Activated naive CD8-positive, alpha-beta T cell (primary cell): ENCODE measurements around the gene SPECC1L.

Source experiments
- H3K27ac Mint-ChIP-seq: one replicate; pipeline ENCODE4 v1.8.0; 2021; ENCODE audit warnings: mixed read lengths
- H3K27me3 Mint-ChIP-seq: one replicate; pipeline ENCODE4 v1.8.0; 2021; ENCODE audit warnings: mixed read lengths
- H3K36me3 Mint-ChIP-seq: one replicate; pipeline ENCODE4 v1.8.0; 2021; ENCODE audit warnings: mixed read lengths
- H3K4me1 Mint-ChIP-seq: one replicate; pipeline ENCODE4 v1.8.0; 2021; ENCODE audit warnings: low read depth, mixed read lengths
- H3K4me3 Mint-ChIP-seq: one replicate; pipeline ENCODE4 v1.8.0; 2021; ENCODE audit warnings: mild to moderate bottlenecking, mixed read lengths
- H3K9me3 Mint-ChIP-seq: one replicate; pipeline ENCODE4 v1.8.0; 2021; ENCODE audit warnings: low read depth, mixed read lengths

Gene SPECC1L

DNA sequence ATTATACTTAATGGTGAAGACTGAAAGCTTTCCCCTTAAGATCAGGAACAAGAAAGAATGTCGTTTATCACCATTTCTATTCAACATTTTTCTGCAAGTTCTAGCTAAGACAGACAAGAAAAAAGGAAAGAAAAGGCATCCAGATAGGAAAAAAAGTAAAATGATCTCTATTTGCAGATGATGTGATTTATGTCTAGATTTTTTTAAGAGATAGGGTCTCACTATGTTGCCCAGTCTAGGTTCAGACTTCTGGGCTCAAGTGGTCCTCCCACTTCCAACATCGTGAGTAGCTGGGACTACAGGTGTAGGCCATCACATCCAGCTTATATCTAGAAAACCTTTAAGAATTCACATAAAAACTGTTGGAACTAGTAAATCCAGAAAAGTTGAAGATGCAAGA lies 105.4 kb downstream of the SPECC1L start:
- Mint-ChIP-seq H3K4me3 (no peak overlapping the region), H3K27me3 (no peaks in the 10 kb centered on the region), H3K9me3 (no peaks in the 10 kb centered on the region), H3K36me3 (peaks cover 30% of the 10 kb centered on the region), H3K4me1 (peaks cover 25% of the 10 kb centered on the region), H3K27ac (no peak overlapping the region)

GRCh38 chr22:24376586-24376985 lies 106.0 kb downstream of the SPECC1L start:
- peaks cover 27% of the 10 kb centered on the region for H3K36me3 Mint-ChIP-seq

GRCh38 chr22:24379536-24379935 lies 108.9 kb downstream of the SPECC1L start:
- Mint-ChIP-seq H3K27me3 (no peaks in the 10 kb centered on the region), H3K4me1 (peaks cover 27% of the 10 kb centered on the region), H3K36me3 (peaks cover 21% of the 10 kb centered on the region), H3K9me3 (no peaks in the 10 kb centered on the region), H3K4me3 (no peak overlapping the region), H3K27ac (no peak overlapping the region)

More at GRCh38 chr22:24376586-24376985, 106.0 kb downstream of the SPECC1L start:
- H3K27ac Mint-ChIP-seq: no peak overlapping the region
- no peaks in the 10 kb centered on the region for H3K9me3 Mint-ChIP-seq
- H3K4me3 Mint-ChIP-seq: no peak overlapping the region
- no peaks in the 10 kb centered on the region for H3K27me3 Mint-ChIP-seq
- H3K4me1 Mint-ChIP-seq: peaks cover 25% of the 10 kb centered on the region

- no peak overlapping the region for H3K4me3 Mint-ChIP-seq
- peaks cover 27% of the 10 kb centered on the region for H3K4me1 Mint-ChIP-seq
- no peaks in the 10 kb centered on the region for H3K9me3 Mint-ChIP-seq
- peak overlapping the region; percentile 16 for H3K27ac Mint-ChIP-seq
- H3K36me3 Mint-ChIP-seq: peaks cover 15% of the 10 kb centered on the region
- H3K27me3 Mint-ChIP-seq: no peaks in the 10 kb centered on the region
These were observed 109.7 kb downstream of the SPECC1L start for GRCh38 chr22:24380220-24380904.

DNA sequence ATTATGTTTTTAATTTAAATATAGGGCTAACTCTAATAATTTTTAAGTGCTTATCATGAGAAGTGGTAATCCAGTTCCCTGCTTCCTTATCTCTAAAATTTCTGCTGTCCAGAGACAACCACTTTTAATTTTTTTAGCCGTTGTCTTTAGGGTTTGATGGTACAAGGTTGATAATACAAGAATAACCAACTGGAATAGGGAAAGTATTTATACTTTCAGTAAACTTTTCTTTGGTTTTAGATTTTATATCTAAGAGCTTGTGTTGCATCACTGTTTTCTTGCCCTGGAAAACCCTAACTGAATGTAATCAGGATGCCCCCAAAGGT lies 110.2 kb downstream of the SPECC1L start:
- peaks cover 27% of the 10 kb centered on the region for H3K4me1 Mint-ChIP-seq
- H3K4me3 Mint-ChIP-seq: no peak overlapping the region
- H3K9me3 Mint-ChIP-seq: no peaks in the 10 kb centered on the region
- no peak overlapping the region for H3K27ac Mint-ChIP-seq
- no peaks in the 10 kb centered on the region for H3K27me3 Mint-ChIP-seq
- peaks cover 15% of the 10 kb centered on the region for H3K36me3 Mint-ChIP-seq

- Mint-ChIP-seq H3K27me3 (no peaks in the 10 kb centered on the region), H3K4me3 (no peak overlapping the region), H3K36me3 (peaks cover 7% of the 10 kb centered on the region), H3K4me1 (peaks cover 23% of the 10 kb centered on the region), H3K9me3 (no peaks in the 10 kb centered on the region), H3K27ac (no peak overlapping the region)
These were observed 112.4 kb downstream of the SPECC1L start for GRCh38 chr22:24383061-24383460.

DNA sequence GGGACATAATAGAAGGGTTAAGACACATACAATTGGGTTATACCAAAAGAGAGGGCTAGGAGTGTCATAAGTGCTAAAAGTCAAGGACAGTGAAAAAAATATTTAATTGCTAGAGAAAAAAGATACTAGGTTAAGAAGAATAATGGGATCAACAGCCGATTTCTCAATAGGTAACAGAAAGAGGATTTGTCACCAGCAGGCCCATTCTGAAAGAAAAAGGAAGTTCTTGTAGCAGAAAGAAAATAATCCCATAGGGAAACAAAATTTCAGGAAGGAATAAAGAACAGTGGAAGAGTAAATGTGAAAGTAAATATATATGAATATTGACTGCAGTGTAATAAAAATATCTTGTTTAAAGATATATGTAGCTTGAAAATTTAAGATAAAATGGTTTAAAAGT lies 113.5 kb downstream of the SPECC1L start:
- peak overlapping the region; percentile 50 for H3K27ac Mint-ChIP-seq
- H3K27me3 Mint-ChIP-seq: no peaks in the 10 kb centered on the region
- peaks cover 14% of the 10 kb centered on the region for H3K4me1 Mint-ChIP-seq
- H3K4me3 Mint-ChIP-seq: no peak overlapping the region
- no peaks in the 10 kb centered on the region for H3K9me3 Mint-ChIP-seq
- peaks cover 7% of the 10 kb centered on the region for H3K36me3 Mint-ChIP-seq

DNA sequence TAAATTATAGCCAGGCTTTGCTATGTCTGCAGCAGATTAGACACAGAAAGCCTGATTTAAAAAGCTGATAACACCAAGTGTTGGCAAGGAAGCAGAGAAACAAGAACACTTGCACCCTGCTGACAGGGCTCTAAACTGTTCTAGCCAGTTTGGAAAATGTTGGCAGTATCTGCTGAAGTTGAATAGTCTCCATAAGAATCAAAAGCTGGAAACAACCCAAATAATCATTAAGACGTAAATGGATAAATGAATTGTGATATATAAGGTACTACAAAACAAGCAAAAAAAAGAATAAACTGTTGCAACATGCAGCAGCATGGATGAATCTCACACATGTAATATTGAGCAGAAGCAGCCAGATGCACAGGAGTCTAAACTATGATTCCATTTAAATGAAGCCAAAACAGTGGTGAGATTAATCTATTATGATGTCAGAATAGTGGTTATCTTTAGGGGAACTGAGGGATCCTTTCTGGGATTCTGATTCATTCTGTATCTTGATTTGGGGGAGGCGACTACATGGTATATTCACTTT lies 116.4 kb downstream of the SPECC1L start:
- H3K4me1 Mint-ChIP-seq: peaks cover 9% of the 10 kb centered on the region
- H3K27ac Mint-ChIP-seq: no peak overlapping the region
- H3K4me3 Mint-ChIP-seq: no peak overlapping the region
- H3K9me3 Mint-ChIP-seq: no peaks in the 10 kb centered on the region
- H3K36me3 Mint-ChIP-seq: peaks cover 7% of the 10 kb centered on the region
- H3K27me3 Mint-ChIP-seq: no peaks in the 10 kb centered on the region

GRCh38 chr22:24389680-24390079 lies 119.0 kb downstream of the SPECC1L start:
- no peak overlapping the region for H3K27ac Mint-ChIP-seq
- H3K36me3 Mint-ChIP-seq: peaks cover 3% of the 10 kb centered on the region
- peaks cover 7% of the 10 kb centered on the region for H3K4me1 Mint-ChIP-seq

GRCh38 chr22:24390156-24390555 lies 119.5 kb downstream of the SPECC1L start:
- H3K9me3 Mint-ChIP-seq: no peaks in the 10 kb centered on the region
- H3K36me3 Mint-ChIP-seq: peaks cover 4% of the 10 kb centered on the region
- no peaks in the 10 kb centered on the region for H3K27me3 Mint-ChIP-seq
- no peak overlapping the region for H3K4me3 Mint-ChIP-seq
- no peak overlapping the region for H3K27ac Mint-ChIP-seq
- peaks cover 7% of the 10 kb centered on the region for H3K4me1 Mint-ChIP-seq

More at GRCh38 chr22:24389680-24390079, 119.0 kb downstream of the SPECC1L start:
- Mint-ChIP-seq H3K27me3 (no peaks in the 10 kb centered on the region), H3K4me3 (no peak overlapping the region), H3K9me3 (no peaks in the 10 kb centered on the region)

DNA sequence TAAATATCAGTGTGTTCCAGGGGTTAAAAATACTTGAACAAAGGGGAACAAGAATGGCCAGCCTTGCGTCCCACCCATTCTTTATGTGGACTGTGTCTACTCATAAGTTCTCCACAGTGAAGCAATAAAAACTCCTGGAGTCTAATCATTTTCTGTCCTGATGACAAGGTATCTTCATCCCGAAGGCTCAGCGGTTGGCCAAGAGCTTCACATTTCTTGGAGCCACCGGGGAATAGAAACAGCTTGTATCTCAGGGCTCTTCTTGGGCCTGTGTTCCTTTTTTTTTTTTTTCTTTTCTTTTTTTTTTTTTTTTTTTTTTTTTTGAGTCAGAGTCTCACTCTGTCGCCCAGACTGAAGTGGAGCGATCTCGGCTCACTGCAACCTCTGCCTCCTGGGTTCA lies 119.9 kb downstream of the SPECC1L start:
- H3K27ac Mint-ChIP-seq: no peak overlapping the region
- H3K27me3 Mint-ChIP-seq: no peaks in the 10 kb centered on the region

DNA sequence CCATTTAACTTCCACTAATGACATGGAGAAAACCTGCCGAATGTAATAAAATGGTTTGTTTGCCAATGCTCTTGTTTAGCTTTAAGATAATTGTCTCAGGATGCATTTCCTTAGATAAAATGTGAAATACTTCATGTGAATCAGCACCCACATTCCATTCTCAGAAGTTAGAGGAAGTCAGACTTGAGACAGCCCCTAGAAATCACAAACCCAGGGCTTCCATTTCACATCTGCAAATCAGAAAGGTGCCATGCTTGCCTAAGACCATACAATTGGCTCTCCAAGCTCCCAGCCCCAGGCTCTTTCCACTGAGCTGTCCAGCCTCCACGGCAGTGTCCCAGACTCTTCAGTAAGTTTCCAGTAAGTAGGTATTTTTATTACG lies 121.2 kb downstream of the SPECC1L start:
- no peaks in the 10 kb centered on the region for H3K9me3 Mint-ChIP-seq
- no peak overlapping the region for H3K4me3 Mint-ChIP-seq
- no peak overlapping the region for H3K27ac Mint-ChIP-seq
- H3K4me1 Mint-ChIP-seq: peaks cover 7% of the 10 kb centered on the region
- H3K27me3 Mint-ChIP-seq: no peaks in the 10 kb centered on the region
- peaks cover 9% of the 10 kb centered on the region for H3K36me3 Mint-ChIP-seq

More for the DNA sequence above, 119.9 kb downstream of the SPECC1L start:
- H3K9me3 Mint-ChIP-seq: no peaks in the 10 kb centered on the region
- peaks cover 6% of the 10 kb centered on the region for H3K36me3 Mint-ChIP-seq
- H3K4me1 Mint-ChIP-seq: peaks cover 7% of the 10 kb centered on the region
- no peak overlapping the region for H3K4me3 Mint-ChIP-seq

DNA sequence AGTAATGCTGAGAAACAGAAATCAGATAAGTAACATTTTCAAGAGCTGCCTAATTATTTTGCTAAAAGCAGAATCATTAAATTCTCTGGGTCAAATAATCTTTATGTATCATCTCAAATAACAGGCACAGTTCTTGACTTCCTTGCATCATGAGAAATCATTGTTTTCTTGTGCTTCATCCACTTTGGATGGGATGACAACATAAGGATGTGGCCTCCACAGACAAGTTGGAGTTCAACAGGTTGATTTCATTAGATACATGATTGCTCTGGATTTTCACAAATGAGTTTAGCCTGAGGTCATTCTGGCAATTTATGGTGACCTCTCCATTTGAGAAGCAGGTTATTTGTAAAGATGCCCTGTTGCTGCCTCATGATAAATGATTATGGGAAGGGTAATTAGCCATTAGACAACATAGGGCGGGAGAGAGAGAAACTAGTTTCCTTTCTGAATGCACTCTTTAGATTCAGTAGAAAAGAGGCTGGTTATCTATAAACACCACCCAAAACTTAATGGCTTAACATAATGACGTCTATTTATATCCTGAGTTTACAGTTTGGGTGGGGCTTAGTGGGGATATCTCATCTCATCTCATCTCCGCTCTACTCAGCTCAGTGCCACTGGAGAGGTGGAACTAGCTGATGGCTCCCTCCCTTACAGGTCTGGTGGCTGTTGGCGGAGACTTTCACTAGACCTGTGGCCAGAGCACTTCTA lies 121.7 kb downstream of the SPECC1L start:
- peaks cover 7% of the 10 kb centered on the region for H3K4me1 Mint-ChIP-seq
- H3K9me3 Mint-ChIP-seq: no peaks in the 10 kb centered on the region
- peaks cover 6% of the 10 kb centered on the region for H3K36me3 Mint-ChIP-seq
- no peaks in the 10 kb centered on the region for H3K27me3 Mint-ChIP-seq
- H3K27ac Mint-ChIP-seq: no peak overlapping the region
- H3K4me3 Mint-ChIP-seq: no peak overlapping the region

DNA sequence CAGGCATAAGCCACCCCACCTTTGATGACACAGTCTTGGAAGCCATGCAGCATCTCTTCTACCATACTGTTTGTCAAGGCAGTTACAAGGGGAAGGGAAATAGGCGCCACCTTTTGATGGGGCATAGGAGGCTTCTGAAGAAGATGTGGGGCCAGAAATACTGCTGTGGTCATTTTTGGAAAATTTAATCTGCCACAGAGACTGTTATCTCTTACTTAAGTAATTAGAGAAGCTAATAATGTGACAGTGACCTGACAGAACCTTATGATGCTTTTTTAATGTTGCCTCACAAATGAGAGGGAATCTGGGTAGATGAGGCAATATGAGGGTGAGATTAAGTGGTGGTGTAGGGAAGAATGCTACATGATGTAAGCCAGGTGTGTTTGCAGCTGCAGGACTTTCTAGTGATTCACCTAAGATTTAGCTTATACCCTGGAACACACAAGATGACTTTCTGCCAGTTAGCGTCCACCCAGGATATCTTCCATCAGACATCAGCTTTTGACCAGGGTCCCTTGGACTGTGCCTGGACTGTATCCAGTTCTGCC lies 122.5 kb downstream of the SPECC1L start:
- H3K9me3 Mint-ChIP-seq: no peaks in the 10 kb centered on the region
- peaks cover 8% of the 10 kb centered on the region for H3K36me3 Mint-ChIP-seq
- no peak overlapping the region for H3K27ac Mint-ChIP-seq
- H3K4me1 Mint-ChIP-seq: peaks cover 10% of the 10 kb centered on the region
- H3K4me3 Mint-ChIP-seq: no peak overlapping the region
- H3K27me3 Mint-ChIP-seq: no peaks in the 10 kb centered on the region

- Mint-ChIP-seq H3K27ac (no peak overlapping the region), H3K9me3 (no peaks in the 10 kb centered on the region), H3K4me1 (peaks cover 11% of the 10 kb centered on the region), H3K4me3 (no peak overlapping the region), H3K36me3 (peaks cover 9% of the 10 kb centered on the region), H3K27me3 (no peaks in the 10 kb centered on the region)
These were observed 123.2 kb downstream of the SPECC1L start for GRCh38 chr22:24393848-24394247.
